H1 (cell line): ENCODE data around the gene CCER1.

Experiments
- CBX8 ChIP-seq: fragments of 300-800, 300-1000 bp; sonication (generic); IDR thresholded peaks from 2 replicates; pipeline ENCODE4 v1.7.1; 2016; ENCODE audit warnings: low read depth, low read length, borderline replicate concordance
- CTCF ChIP-seq, 3 experiments: IDR thresholded peaks; 1 replicate in 2 of 3; 2 replicates in 1 of 3; pipeline versions ENCODE4 v1.5.1 to v1.6.1; 2011; ENCODE audit warnings: low read length in 3 of 3, mild to moderate bottlenecking in 3 of 3, inconsistent platforms in 2 of 3, low read depth in 1 of 3, moderate library complexity in 1 of 3; ENCODE audit not compliant: insufficient read depth in 1 of 3; ENCODE audit errors: control extremely low read depth in 1 of 3
- EZH2 ChIP-seq: fragments of 200-600 bp; sonication (generic); IDR thresholded peaks from 2 replicates; pipeline ENCODE4 v1.7.1; 2012; ENCODE audit warnings: low read depth, mild to moderate bottlenecking, moderate library complexity, low read length, inconsistent platforms; ENCODE audit not compliant: severe bottlenecking
- KDM1A ChIP-seq: fragments of 200-600, 300-600 bp; sonication (generic); IDR thresholded peaks from 2 replicates; pipeline ENCODE4 v1.7.1; 2016; ENCODE audit warnings: mild to moderate bottlenecking, low read length, borderline replicate concordance
- NRF1 ChIP-seq: IDR thresholded peaks from 2 replicates; pipeline ENCODE4 v1.6.1; 2011; ENCODE audit warnings: mild to moderate bottlenecking, low read depth, low read length, improper control_type of control experiment
- POLR2A ChIP-seq, 2 experiments: IDR thresholded peaks; 1 replicate in 1 of 2; 2 replicates in 1 of 2; pipeline ENCODE4 v1.6.1; 2011; ENCODE audit warnings: low read depth in 2 of 2, low read length in 2 of 2, mild to moderate bottlenecking in 2 of 2; ENCODE audit errors: control extremely low read depth in 1 of 2
- POLR2AphosphoS5 ChIP-seq: IDR thresholded peaks from 2 replicates; pipeline ENCODE4 v1.6.1; 2011; ENCODE audit warnings: low read depth, low read length
- SP2 ChIP-seq: IDR thresholded peaks from 2 replicates; pipeline ENCODE4 v1.6.1; 2012; ENCODE audit warnings: mild to moderate bottlenecking, low read length, inconsistent platforms
- TEAD4 ChIP-seq: IDR thresholded peaks from 2 replicates; pipeline ENCODE4 v1.6.1; 2012; ENCODE audit warnings: low read depth, low read length, inconsistent platforms, mixed read lengths

GRCh38 chr12:90969346-90969745, 14.4 kb upstream of the CCER1 start:
- TF ChIP-seq CBX8 (no peak), POLR2AphosphoS5 (no peak), CTCF (IDR thresholded peaks at IDR 0.05; ENCODE audit: control extremely low read depth in 1 of 3, insufficient read depth in 1 of 3, low read depth in 1 of 3, low read length in 3 of 3) (no peak), TEAD4 (no peak), SP2 (no peak), KDM1A (no peak), POLR2A (IDR thresholded peaks at IDR 0.05; ENCODE audit: control extremely low read depth in 1 of 2, low read depth in 2 of 2, low read length in 2 of 2) (no peak), EZH2 (no peak), NRF1 (no peak)
